Central memory CD4-positive, alpha-beta T cell (primary cell): ENCODE results near the gene ADISSP.
"Not testable (repeated sequence)": the region's sequence is repeated elsewhere in the genome, so short reads cannot be mapped to it uniquely, and the experiment has no call there.

Source experiments
- DNase-seq: peaks from one replicate; pipeline ENCODE4 v3.0.0; 2022

The ADISSP gene

DNA sequence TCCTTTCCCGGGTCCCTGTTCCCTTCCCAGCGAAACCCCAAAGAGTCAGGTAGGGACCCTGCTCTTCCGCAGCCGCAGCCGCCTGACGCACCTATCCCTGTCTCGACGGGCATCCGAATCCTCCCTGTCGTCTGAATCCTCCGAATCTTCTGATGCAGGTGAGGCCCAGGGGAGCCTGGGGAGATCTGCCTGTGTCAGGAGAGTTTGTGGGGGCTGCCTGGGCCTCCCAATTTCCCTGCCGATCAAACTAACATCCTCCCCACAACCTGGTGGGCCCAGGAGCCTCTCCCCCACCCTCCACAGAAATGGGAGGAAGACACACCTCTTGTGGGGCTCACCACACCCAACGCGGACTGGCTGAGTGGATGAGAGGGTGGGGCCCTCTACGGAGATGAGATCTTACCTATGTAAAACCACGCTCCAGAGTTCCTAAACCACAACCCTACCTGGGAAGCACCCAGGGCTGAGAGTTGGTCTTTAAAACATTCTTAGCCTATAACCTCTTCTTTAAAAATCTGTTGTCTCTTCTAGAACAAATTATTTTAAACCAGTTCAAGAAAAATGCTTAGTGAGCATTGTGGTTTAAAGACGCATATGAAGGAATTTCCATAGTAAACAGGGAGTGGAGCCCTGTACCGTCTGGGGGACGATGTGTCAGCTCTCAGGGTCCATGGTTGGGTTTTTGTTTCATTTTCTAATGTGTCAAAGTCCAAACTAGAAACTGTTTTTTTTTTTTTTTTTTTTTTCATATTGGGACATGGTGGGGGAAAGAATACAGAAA is 30.2 kb upstream of the ADISSP start:
- peak; percentile 59 for DNase-seq

DNA sequence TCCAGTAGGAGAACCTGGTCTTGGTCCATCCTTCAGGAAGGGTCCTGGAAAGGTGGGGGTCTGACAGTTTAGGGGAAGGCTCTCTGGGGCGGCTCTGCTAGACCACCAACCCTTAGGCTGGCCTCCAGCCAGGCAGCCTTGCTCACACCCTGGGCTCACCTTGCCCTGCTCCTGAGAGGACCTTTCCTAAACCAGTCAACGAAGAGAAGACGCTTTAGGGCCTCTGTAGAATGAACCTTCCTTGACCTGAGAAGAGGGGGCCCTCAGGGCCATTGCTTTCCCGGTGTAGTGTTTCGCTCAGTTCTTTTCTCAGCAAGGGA is 29.6 kb upstream of the ADISSP start:
- DNase-seq: no peak

DNA sequence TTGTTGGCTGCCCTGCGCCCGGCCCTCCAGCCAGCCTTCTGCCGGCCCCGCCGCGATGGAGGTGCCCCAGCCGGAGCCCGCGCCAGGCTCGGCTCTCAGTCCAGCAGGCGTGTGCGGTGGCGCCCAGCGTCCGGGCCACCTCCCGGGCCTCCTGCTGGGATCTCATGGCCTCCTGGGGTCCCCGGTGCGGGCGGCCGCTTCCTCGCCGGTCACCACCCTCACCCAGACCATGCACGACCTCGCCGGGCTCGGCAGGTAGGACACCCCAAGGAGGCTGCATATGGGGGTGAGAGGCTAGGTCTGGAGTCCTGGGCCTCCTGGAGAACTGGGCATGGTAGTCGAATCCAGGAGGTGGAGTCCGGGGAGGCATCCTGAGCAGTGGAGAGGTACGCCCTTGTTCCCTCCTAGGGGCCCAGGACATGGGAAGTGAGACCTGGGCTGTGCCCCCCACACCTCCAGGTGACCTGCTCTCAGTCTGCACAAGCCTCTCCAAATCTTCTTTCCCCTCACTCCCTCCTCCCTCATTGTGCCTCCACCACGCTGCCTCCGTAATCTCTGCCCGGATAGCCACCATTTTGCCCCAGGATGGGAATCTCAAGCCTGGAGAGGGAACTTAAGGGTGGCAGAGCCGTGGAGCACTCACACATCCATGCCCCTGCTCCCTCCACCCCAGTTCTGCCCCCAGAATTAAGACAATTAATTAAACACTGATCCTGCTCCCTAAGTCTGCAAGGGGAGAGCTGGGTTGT is 29.1 kb upstream of the ADISSP start:
- no peak for DNase-seq

DNA sequence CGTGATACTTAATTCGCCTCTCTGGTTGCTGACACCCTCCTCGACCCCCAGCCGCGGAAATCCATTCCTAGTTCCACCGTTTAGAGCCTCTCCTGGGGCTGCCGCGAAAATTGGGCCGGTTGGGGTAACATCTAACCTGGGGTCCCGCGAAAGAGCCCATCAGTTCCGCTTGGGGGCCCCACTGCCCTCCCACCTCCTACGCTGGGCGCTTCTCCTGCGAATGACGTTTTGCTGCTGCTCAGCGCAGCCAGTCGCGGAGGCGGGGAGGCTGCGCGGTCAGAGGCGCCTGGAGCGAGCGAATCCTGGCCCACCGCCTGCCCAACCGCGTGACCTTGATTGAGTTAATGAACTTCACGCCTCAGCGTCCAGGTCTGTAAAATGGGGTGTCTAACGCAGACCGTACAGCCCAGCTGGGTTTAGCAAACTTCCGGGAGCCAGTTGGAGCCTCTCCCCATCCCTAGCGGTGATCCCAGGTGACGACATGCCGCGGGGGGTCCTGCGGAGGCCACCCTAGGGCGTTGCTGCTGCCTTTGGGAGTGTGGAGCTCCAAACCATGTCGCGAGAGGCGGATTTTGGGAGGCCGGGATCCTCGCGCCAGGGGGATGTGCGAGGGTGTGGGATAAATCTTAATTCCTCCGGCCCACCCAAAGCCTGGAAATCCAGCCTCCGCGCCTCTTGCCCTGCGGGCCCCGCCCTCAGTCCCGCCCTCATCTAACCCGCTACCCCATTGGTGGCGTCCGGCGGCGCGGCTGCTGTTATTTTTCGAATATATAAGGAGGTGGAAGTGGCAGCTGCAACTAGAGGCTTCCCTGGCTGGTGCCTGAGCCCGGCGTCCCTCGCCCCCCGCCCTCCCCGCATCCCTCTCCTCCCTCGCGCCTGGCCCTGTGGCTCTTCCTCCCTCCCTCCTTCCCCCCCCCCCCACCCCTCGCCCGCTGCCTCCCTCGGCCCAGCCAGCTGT is 28.2 kb upstream of the ADISSP start, which contains the start of gene CDC25B:
CDC25B (plus strand) TSS at position 800 of the 958 bp plus-strand sequence. CDS start 222 bp downstream, outside the sequence.
- peak; percentile 79 for DNase-seq

DNA sequence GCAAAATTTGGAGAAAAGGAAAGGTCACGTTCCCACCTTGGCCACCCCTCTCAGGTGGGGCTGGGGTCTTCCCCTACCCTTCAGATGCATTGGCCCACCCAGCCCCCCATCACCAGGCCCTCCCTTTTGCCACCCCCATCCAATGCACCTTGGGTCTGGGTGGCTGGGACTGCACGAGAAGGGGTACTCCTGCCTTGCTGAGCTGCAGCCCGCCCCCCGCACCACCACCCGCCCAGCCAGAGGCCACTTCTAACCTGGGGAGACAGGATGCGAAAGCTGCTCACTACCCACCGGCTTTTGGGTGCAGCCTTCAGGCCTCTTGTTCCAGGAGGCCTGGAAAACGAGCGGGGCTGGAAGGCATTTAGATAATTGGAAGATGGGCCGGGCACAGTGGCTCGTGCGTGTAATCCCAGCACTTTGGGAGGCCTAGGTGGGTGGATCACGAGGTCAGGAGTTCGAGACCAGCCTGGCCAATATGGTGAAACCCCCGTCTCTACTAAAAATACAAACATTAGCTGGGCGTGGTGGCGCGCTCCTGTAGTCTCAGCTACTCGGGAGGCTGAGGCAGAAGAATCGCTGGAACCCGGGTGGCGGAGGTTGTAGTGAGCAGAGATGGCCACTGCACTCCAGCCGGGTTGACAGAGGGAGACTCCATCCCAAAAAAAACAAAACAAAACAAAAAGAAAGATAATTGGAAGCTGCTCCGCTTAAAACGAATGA is 27.3 kb upstream of the ADISSP start:
- DNase-seq: no peak

DNA sequence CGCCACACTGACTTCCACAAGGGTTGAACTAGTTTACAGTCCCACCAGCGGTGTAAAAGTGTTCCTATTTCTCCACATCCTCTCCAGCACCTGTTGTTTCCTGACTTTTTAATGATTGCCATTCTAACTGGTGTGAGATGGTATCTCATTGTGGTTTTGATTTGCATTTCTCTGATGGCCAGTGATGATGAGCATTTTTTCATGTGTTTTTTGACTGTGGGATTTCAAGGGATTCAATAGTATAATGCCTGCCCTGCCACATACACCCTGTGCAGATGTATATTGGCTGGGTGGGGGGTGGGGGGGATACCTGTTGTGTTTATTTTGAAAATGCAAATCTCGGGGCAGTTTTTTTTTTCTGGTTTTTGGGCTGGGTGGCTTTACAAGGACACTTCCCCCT is 26.6 kb upstream of the ADISSP start:
- not testable (repeated sequence) for DNase-seq

DNA sequence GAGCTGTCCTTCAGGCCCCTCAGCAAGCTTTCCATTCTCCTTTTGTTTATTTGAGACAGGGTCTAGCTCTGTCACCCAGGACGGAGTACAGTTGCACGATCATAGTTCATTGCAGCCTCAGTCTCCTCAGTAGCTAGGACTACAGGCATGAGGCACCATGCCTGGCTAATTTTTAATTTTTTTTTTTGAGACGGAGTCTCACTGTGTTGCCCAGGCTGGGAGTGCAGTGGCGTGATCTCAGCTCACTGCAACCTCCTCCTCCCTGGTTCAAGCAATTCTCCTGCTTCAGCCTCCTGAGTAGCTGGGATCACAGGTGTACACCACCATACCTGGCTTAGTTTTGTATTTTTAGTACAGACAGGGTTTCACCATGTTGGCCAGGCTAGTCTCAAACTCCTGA is 21.6 kb upstream of the ADISSP start:
- not testable (repeated sequence) for DNase-seq

DNA sequence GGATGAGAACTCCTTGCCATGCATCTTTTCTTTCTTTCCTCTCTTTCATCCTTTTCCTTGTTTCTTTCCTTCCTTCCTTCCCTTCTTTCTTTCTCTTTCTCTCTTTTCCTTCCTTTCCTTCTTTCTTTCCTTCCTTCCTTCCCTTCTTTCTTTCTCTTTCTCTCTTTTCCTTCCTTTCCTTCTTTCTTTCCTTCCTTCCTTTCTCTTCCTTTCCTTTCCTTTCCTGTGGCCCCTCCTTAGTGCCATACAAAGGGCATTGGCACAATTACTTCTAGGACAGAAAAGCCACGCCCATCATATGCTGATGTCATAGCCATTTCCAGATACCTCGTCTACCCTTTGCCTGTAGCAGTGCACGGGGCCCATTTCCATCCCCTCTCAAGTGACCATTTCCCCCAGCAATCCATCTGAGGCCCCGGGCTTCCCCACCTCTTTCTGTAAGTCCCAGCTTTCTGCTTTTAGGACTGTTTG is 21.2 kb upstream of the ADISSP start:
- no peak for DNase-seq

DNA sequence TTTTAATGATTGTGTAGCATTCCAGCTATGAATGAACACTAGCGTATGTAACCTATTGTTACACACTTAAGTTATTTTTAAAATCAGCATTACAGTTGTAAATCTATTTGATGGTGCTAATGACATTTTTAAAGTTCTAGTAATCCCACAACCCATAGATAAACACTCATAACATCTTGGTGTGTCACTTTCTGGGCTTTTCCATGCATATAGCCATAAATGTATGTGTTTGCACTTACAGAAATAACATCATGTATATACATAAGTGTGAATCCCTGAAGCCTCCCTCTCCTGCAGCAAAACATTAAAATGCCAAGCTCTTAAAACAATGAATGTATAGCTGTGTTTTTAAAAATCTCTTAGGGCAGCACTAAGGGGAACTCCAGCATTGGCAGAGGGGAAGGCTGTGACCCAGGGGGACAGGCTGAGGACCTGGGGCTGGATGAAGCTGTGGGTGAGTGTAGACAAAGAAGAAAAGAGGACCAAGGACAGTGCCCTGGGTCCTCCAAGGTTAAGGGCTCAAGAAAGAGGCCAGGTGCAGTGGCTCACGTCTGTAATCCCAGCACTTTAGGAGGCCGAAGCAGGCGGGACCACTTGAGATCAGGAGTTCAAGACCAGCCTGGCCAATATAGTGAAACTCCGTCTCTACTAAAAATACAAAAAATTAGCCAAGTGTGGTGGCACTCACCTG is 19.9 kb upstream of the ADISSP start:
- DNase-seq: no peak

DNA sequence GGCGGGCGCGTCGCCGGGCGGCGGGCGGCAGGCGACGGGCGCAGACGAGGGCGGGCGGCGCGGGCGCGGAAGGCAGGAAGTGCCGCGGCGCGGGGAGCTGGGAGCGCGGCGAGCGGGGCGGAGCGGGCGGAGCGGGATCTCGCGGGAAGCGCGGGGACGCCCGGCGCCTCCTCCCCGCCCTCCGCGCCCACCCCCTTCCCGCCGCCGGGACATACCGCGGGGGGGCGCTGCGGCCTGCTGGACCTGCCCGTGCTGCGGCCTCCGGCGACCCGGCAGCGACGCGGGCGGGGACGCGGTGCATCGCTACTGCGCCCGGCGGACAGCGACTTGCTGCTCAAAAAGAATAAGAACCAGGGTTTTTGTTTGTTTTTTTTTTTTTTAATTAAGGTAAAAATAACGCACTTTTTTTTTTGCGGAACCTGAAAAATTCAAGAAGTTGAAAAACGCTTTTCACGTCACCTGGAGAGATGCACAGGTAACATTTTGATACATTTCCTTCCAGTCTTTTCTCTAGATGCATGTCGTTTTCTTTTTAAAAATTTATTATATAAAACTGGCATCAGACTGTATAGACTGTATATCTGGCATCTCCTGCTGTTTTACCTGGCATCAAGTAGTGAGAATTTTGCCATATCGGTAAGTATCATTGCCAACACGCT is 19.2 kb upstream of the ADISSP start, which contains the start of gene CENPB:
CENPB (minus strand) TSS at position 76 of the 659 bp plus-strand sequence. CDS start 257 bp downstream, outside the sequence.
- peak; percentile 87 for DNase-seq

DNA sequence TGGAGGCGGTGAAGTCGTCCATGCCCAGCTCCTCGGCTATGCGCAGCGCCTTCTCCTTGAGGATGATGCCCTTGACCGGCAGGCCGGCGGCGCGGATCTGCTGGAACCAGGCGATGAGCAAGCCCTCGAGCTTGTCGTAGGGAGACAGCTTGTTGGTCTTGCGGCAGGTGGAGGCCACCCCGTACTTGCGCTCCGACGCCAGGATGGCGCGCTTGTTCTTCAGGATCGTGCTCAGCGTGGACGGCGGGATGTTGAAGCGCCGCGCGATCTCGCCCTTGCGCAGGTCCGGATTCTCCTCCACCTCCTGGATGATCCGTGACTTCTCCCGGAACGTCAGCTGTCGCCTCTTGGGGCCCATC is 18.6 kb upstream of the ADISSP start:
- no peak for DNase-seq

DNA sequence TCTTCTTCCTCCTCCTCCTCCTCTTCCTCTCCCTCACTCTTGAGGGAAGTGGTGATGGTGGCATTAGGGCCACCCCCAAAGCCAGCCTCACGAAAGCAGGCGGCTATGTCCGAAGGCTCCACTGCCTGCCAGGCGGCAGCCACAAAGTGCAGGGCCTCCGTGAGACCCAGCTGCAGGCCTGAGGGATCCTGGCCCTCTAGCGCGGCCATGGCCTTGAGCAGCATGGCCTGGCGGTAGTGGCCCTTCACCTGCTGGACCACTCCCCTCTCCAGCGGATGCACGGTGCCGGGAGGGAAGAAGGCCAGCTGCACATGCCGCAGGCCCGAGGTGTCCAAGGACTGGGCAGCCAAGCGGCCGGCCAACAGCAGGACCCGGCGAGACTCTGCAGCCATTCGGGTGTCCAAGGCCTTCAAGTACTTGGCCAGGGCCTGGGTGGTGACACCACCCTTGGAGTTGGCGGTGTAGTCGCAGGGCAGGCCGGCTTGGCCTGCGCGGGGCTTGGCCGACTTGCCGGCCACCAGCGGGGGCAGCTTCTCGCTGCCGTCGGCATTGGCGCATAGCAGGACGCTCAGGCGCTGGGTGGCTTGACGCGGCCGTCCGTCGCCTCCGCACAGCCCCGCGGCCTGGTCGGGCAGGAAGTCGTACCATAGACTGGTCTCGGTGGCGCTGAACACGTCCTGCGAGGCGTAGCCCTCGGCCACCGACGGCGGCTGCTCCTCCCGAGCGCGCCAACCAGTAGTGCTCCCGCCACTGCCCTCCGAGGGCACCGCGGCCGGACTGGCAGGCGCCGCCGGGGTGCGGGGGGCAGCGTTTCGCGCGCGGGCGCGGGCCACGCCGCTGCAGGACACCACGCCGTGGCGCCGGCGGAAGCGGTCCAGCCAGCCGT is 17.9 kb upstream of the ADISSP start:
- no peak for DNase-seq

DNA sequence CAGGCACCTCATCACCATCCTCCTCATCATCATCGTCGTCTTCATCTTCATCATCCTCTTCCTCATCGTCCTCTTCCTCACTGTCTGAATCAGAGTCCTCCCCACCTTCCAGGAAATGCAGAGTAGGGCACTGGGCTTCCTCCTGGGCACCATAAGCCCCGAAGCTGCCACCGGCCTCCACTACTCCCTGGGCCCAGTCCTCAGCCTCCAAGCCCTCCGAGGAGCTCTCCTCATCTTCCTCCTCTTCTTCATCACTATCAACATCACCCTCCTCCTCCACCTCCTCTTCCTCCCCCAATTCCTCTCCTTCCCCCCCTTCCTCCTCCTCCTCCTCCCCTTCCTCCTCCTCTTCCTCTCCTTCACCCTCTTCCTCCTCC is 17.3 kb upstream of the ADISSP start:
- DNase-seq: no peak

DNA sequence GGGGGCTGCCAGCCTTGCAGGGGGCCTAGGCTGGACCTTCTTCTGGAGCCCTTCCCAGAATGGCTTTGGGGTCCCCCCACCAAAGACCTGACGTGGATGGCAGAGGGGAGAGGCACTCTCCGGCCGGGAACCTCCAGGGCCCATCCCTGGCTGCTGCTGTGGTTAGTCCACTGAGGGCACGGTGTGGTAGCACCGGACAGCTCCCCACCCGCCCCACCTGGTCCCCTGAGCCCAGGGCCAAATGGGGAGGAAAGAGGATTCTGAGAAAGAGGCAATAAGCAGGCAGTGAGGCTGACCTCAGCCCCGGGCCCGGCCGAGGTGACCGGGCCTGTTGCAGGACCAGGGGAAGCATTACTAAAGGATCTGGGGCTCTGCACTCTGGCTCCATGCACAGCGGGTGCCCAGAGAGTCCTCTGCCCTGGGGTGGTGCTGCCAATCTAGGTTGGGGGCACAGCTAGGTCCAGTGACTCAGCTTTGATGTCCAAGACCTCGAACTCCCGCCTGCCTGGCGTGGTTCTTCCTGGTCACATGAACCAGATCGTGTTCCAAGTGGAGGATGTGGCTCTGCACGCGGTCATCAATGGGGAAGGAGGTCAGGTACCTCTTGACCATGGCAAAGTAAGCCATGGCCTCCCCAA is 16.8 kb upstream of the ADISSP start:
- DNase-seq: no peak

DNA sequence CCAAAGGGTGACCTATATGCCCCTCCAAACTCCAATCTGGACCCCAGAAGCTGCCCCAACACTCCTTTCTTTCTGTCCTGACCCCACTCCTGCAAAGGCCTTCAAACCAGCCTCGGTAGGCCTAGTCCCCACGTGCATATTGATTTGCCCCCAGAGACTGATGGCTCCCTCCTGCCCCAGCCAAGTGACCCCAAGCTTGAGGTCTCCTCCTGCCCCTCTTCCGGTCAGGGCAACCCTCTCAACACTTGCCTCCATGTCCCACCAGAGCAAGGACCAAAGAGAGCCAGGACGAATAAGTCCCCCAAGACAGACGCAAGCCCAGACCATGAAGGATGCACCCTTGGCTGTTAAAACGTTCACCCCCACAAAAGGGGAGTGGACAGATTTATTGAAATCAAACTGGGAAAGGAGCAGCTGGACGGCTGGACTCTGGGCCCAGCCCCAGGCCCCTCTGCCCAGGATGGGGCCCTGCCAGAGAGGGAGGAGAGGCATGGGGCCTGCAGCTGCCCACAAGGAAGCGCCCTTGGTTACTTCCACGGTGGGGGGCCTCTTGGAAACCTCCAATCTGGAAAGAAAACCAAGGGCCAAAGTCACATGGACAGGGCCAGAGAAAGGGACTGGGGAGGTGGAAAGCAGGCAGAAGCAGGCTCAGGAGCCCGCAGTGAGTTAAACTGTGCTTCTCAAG is 16.1 kb upstream of the ADISSP start:
- DNase-seq: no peak

DNA sequence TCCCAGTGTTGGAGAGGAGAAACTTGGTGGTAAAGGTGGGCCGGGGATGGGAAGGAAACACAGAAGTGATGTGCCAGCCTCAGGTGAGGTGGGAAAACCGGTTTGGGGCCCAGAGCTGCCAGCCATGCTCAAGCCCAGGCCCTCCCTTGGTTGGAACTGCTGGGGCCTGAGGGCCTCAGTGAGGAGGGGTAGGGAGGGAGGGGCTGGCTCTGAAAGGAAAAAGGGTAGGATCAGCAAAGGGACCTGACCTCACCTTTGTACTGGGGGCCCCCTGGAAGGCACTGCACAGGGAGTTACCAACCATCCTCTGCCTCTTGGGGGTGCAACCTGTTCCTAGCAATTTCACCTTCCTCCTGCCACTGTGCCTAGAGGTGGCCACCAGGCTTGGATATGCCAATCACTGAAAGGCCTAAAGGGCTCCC is 15.5 kb upstream of the ADISSP start:
- DNase-seq: no peak

DNA sequence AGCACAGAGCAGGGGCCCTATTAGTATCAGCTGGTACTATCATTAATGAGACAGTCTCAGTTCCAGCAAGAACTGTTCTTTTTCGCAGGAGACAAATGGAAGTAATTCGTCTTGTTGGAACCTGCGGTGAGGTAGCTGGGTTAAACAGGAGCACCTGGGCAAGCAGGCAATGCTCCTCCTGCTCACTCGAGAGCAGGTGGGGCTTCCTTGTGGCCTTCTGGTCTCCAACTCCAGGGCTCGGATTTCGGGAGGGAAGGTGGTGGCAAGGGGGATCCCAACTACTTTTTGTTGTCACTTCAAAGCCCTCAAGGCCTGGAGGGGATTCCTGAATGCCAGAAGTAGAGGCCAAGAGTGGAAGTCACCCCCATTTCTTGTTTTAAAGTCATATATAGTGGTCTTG is 15.0 kb upstream of the ADISSP start:
- DNase-seq: no peak

DNA sequence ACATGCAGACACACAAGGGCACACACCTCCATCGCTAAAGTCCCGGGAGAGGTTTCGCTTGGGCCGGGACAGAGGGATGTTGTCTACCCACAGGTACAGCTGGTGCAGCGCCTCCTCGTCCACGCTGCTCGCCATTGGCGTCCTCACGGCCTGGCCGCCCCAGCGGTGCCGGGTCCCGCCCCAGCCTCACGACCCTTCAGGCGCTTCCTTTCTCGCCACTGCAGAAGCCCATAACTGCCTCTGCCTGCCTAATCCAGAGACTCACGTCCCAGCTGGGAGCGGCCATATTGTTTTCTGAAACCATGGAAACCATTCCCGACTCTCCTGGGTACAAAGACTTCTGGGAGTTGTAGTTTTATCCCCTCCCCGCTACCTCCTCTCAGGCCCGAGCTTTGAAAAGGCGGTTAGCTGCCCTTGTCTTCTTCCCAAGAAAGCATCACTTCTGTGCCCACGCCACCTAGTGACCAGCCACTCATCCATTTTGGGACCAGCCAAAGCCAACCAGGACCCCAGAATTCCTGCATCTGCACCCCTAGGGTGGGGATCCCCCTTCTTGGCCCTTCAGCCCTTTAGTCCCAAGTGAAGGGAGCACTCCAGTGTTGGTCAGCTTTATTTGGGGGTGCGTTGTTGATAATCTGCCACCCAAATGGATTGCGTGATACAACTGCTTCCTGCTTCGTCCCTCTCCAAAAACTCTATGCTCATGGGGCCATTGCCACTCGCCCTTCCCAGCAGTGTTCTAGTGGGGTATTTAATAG is 13.8 kb upstream of the ADISSP start, which contains the start of gene SPEF1:
SPEF1 (minus strand) TSS at position 296 of the 758 bp plus-strand sequence; CDS start at position 135, 161 bp downstream.
- DNase-seq: peak; percentile 60
